SU-DHL-6 (cell line): ENCODE data around the gene WDR93.

Experiments used
- CTCF ChIP-seq: fragments of 200-600 bp; sonication (generic); IDR thresholded peaks from one replicate; pipeline ENCODE4 v1.5.1; 2017; ENCODE audit warnings: antibody characterized with exemption, mild to moderate bottlenecking, low read length, moderate library complexity; ENCODE audit not compliant: insufficient read depth, poor library complexity, severe bottlenecking
- EZH2phosphoT487 ChIP-seq: fragments of 200-600 bp; sonication (generic), shearing (Covaris generic); conservative IDR thresholded peaks from 2 replicates; pipeline ENCODE4 v1.6.1; 2018; ENCODE audit warnings: mild to moderate bottlenecking, antibody characterized with exemption, low read length, moderate library complexity, mixed read lengths

GRCh38 chr15:89674526-89674925 is 16.1 kb upstream of the WDR93 start:
- TF ChIP-seq CTCF = no peak
- no peak for TF ChIP-seq EZH2phosphoT487
